HepG2 (cell line): ENCODE results near the gene HTR4.

Source experiments
- CTCF ChIP-seq: sonication (generic); formaldehyde crosslinking; IDR thresholded peaks from 2 replicates; pipeline ENCODE4 v1.5.0; 2020; ENCODE audit warnings: mild to moderate bottlenecking, missing genetic modification reagents, moderate library complexity
- NFYB ChIP-seq: sonication (generic); formaldehyde crosslinking; IDR thresholded peaks from 2 replicates; pipeline ENCODE4 v1.4.0; 2020; ENCODE audit warnings: missing genetic modification reagents
- POLR2G ChIP-seq: fragments of 200-400 bp; formaldehyde crosslinking; IDR thresholded peaks from 2 replicates; pipeline ENCODE4 v1.6.1; 2018; ENCODE audit warnings: mild to moderate bottlenecking, low read depth, low read length, moderate library complexity
- SMARCC2 ChIP-seq: fragments of 450-650 bp; IDR thresholded peaks from 2 replicates; pipeline ENCODE4 v1.6.1; 2017; ENCODE audit warnings: antibody characterized with exemption, mild to moderate bottlenecking

- TF ChIP-seq SMARCC2 (no peak), POLR2G (no peak), NFYB (CRISPR knock-in tag) (no peak), CTCF (CRISPR knock-in tag) (no peak)
Measured at GRCh38 chr5:148465381-148466235, 188.7 kb downstream of the HTR4 start.
